ENCODE data around the gene KCNJ11.

Gene KCNJ11

DNA sequence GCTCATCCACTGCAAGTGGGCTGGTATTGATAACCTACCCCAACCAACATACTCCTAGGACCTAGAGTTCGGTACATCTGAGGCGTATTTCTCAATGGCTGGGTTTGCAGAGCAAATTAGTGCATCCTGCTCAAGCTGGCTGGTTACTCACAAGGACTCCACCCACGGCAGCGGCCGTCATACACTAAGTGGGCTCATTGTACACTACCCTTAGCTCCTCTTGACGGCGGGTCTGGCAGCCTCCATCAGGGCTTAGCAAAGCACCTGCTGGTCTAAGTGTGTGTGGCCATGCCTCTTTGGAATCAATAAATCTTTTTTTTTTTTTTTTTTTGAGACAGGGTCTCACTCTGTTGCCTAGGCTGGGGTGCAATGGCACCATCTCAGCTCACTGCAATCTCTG lies 20.2 kb upstream of the KCNJ11 start:
- H3K4me3 ChIP-seq (ENCODE audit: low read depth, low read length), result no peak overlapping the region
- TF ChIP-seq, protein P1, sequence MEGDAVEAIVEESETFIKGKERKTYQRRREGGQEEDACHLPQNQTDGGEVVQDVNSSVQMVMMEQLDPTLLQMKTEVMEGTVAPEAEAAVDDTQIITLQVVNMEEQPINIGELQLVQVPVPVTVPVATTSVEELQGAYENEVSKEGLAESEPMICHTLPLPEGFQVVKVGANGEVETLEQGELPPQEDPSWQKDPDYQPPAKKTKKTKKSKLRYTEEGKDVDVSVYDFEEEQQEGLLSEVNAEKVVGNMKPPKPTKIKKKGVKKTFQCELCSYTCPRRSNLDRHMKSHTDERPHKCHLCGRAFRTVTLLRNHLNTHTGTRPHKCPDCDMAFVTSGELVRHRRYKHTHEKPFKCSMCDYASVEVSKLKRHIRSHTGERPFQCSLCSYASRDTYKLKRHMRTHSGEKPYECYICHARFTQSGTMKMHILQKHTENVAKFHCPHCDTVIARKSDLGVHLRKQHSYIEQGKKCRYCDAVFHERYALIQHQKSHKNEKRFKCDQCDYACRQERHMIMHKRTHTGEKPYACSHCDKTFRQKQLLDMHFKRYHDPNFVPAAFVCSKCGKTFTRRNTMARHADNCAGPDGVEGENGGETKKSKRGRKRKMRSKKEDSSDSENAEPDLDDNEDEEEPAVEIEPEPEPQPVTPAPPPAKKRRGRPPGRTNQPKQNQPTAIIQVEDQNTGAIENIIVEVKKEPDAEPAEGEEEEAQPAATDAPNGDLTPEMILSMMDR (IDR thresholded peaks at IDR 0.05; ENCODE audit: insufficient read depth, low read depth, low read length, missing control alignments), result no peak
- DNase-seq (ENCODE audit: low read depth), result no peak

DNA sequence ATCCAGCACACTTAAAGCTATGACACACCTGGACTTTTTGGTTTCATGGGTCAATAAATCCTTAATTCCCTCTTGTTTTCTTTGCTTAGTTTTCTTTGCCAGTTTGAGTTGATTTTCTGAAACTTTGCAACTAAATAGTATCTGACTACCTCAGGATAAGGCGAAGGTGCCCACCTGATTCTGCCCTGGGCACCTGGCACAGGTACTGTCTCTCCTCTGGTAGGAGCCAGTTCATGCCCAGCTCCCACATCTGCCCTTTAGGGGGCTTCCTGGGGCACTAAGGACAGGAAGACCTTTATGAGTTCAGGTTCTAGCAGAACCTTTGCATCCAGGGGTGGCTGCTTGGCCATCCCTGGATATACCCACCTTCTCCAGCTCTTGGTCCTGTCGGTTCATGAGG lies 19.6 kb upstream of the KCNJ11 start:
- DNase-seq (ENCODE audit: low read depth), result no peak
- TF ChIP-seq, protein P1 (IDR thresholded peaks at IDR 0.05; ENCODE audit: insufficient read depth, low read depth, low read length, missing control alignments), result no peak
- no peak overlapping the region for H3K4me3 ChIP-seq (ENCODE audit: low read depth, low read length)

DNA sequence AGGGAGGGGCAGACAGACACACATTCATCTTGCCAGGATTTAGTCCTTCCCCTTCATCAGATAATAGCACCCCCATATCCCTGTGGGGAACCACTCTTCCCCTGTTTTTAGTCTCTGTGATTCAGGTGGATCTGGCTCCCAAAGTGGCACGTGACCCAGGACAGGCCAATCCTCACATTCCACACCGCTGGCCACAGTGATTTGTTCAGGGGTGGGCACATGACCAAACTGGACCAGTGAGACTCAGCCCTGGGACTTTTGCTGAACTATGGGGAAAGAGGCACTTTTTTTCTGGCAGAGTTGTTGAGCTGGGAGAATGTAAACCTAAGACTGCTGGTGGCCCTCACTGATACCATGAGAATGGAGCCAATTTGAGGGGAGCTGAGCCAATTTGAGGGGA lies 19.1 kb upstream of the KCNJ11 start:
- TF ChIP-seq, protein P1 (IDR thresholded peaks at IDR 0.05; ENCODE audit: insufficient read depth, low read depth, low read length, missing control alignments), result no peak
- H3K4me3 ChIP-seq (ENCODE audit: low read depth, low read length), result no peak overlapping the region
- no peak for DNase-seq (ENCODE audit: low read depth)

DNA sequence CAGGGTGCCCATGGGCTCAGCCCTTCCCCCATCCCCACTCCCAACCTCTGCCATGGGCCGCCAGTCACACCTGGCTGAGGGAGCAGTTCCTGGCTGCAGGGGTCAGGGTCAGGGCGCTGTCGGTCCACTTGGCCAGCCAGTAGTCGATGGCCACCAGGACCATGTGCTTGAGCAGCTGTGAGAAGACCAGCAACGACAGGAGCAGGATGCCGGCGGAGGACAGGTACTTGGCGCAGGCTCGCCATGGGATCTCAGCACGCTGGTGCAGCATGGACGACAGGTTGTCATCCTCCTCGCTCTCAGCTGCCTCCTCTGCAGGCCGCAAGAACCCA lies 18.3 kb upstream of the KCNJ11 start:
- H3K4me3 ChIP-seq (ENCODE audit: low read depth, low read length), result no peak overlapping the region
- no peak for DNase-seq (ENCODE audit: low read depth)
- TF ChIP-seq, protein P1 (IDR thresholded peaks at IDR 0.05; ENCODE audit: insufficient read depth, low read depth, low read length, missing control alignments), result no peak

DNA sequence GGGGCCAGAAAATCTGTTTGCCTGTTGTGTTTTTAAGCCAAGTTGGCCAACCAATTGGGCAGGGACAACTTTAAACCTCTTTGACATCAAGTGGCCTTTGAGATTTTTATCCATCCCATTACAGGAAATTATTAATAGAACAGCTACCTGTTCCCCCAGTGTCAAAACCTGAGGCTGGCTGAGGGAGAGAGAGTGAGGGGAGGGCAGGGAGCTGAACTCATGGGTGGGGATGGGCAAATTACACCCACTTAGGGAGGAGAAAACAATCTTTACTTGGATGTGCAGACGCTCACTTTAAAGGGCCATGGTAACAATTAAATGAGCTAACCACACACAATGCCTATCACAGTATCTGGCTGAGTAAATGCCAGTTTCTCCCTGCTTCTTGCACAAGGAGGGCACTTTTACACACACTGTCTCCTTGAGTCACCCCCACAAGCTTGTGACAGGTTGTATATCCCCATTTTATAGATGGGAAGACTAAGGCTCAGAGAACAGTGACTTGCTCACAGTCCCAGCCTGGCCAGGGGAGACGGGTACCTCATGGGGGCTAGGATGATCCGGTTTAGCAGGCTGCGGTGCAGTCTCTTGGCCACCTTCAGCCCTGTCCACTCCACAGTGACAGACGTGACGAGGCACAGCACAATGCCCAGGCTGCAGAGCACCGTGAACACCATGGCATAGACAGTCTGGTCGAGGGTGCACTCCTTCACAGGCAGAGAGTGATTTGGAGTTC lies 17.8 kb upstream of the KCNJ11 start:
- no peak overlapping the region for H3K4me3 ChIP-seq (ENCODE audit: low read depth, low read length)
- no peak for DNase-seq (ENCODE audit: low read depth)

DNA sequence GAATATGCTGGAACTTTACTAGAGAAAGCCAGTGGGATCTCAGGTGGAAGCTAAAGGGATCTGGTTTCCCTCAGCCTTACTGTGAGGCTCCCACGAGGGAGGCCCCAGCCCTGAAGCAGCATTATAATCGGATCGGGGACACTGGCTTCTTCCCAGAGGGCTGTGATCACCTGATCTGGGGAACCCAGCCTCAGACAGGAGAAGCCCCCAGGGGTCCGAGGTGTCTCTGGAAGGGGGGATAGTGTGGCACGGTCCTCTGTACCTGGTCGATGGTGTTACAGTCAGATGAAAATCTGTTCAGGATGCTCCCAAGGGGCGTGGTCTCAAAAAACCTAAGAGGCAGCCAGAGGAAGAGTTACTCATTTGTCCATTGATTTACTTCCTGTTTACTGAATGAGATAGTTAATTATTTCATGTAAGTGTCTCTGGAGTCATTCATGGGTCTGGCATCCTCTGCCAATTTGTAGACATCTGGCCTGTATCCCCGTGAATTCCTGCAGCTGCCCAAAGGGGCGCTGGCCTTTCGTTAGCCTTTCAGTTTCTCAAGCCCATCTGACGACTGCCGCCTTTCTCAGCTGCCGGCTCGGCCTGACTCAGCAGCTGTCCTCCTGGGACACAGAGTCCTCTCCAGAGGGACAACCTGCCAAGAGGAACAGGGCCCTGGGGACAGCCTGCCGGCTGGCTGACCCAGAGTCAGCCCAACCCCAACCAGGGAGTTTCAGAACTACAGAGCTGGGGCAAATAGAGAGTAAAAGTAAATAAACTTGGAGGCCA lies 17.0 kb upstream of the KCNJ11 start:
- TF ChIP-seq, protein P1 (IDR thresholded peaks at IDR 0.05; ENCODE audit: insufficient read depth, low read depth, low read length, missing control alignments), result no peak
- DNase-seq (ENCODE audit: low read depth), result peak; percentile 52

More for the DNA sequence above, 17.8 kb upstream of the KCNJ11 start:
- TF ChIP-seq, protein P1 (IDR thresholded peaks at IDR 0.05; ENCODE audit: insufficient read depth, low read depth, low read length, missing control alignments), result no peak

More for the DNA sequence above, 17.0 kb upstream of the KCNJ11 start:
- no peak overlapping the region for H3K4me3 ChIP-seq (ENCODE audit: low read depth, low read length)

Measured in GM12865 (cell line).